ENCODE data around the gene CNOT6. TPM values are rescaled to one million over a fixed set of nuclear protein-coding genes. Genes with fewer than 3 reads are reported as not detected.

CNOT6 gene
- total RNA-seq (2021) (43.8 and 48.8 TPM in 2 replicates), Bru-seq, nascent RNA (percentile 92 among the genes with signal in this experiment), BruChase-seq, experiment 1, labeled RNA remaining after a 2-hour chase (percentile 90 among the genes with signal in this experiment), BruChase-seq, experiment 2, labeled RNA remaining after a 6-hour chase (percentile 90 among the genes with signal in this experiment)
- long read RNA-seq, full-length matches to known transcripts: 2 of 16 reads
- long read RNA-seq, partial matches to known transcripts: 10 of 16 reads
- long read RNA-seq, other reads (novel, unspliced or antisense): 4 of 16 reads

- peak within 1 kb of the TSS; percentile 98 for H3K4me2 ChIP-seq
- H3K27ac ChIP-seq: peak within 1 kb of the TSS; percentile 64
- no peak for TF ChIP-seq CTCF (conservative IDR thresholded peaks at IDR 0.05)
- TF ChIP-seq EZH2 (IDR thresholded peaks at IDR 0.05; ENCODE audit: low read depth): no peak
- peak within 1 kb of the TSS; percentile 86 for H3K4me3 ChIP-seq
- POLR2A ChIA-PET (ENCODE audit: unreplicated experiment): interaction anchor here (0.5 kb wide), 1 partner anchor 118 kb away, joined by 4 read pairs; no protein-coding TSS in a partner anchor
- peaks cover 21% of the 10 kb centered on the region for H3K4me1 ChIP-seq (replicated peaks; ENCODE audit: insufficient read depth)
- H3K9me3 ChIP-seq (ENCODE audit: insufficient read depth, low read depth): no peaks in the 10 kb centered on the region
- H3K9me2 ChIP-seq (ENCODE audit: insufficient read depth): no peaks in the 10 kb centered on the region
- H3K79me2 ChIP-seq (ENCODE audit: low read depth): peaks cover 47% of the 10 kb centered on the region
- H4K20me1 ChIP-seq (ENCODE audit: insufficient read depth): peaks cover 27% of the 10 kb centered on the region; the same call in 1 of the 2 replicates
- no TSS peak for BruUV-seq (replicated peaks)
- no peaks in the 10 kb centered on the region for H3K27me3 ChIP-seq (ENCODE audit: insufficient read depth, low read depth)
- H2AFZ ChIP-seq: peak within 1 kb of the TSS; percentile 97
- CTCF ChIA-PET: no interaction called here
- peak; percentile 71 to 96 for DNase-seq
- H3F3A ChIP-seq (ENCODE audit: insufficient read depth, low read depth): no peaks in the 10 kb centered on the region; the same call in 1 of the 2 replicates
- intact Hi-C loops (cut with micrococcal nuclease; ENCODE audit: unreplicated experiment): loop anchor here (5.0 kb wide), 1 partner anchor 292 kb away; no protein-coding TSS in a partner anchor
- no peaks in the 10 kb centered on the region; the same call in 1 of the 2 replicates for H3K36me3 ChIP-seq (ENCODE audit: low read depth)
Measured at GRCh38 chr5:180494060-180494509, at the start of gene CNOT6. Gene CNOT6 (plus strand): TSS chr5:180494379. CDS start chr5:180529277, 34,898 bp downstream.

GRCh38 chr5:180454752-180455151, 39.4 kb upstream of the CNOT6 start:
- Histone ChIP-seq H3K27me3 (ENCODE audit: insufficient read depth, low read depth) (no peaks in the 10 kb centered on the region), H4K20me1 (ENCODE audit: insufficient read depth) (no peaks in the 10 kb centered on the region), H3K27ac (no peak overlapping the region), H3K4me2 (no peak overlapping the region), H3K4me3 (no peak overlapping the region), H3K79me2 (ENCODE audit: low read depth) (no peaks in the 10 kb centered on the region), H3K9me3 (ENCODE audit: insufficient read depth, low read depth) (no peaks in the 10 kb centered on the region), H3K4me1 (replicated peaks; ENCODE audit: insufficient read depth) (no peaks in the 10 kb centered on the region), H3K9me2 (ENCODE audit: insufficient read depth) (no peaks in the 10 kb centered on the region), H2AFZ (no peak overlapping the region), H3K36me3 (ENCODE audit: low read depth) (no peaks in the 10 kb centered on the region), H3F3A (ENCODE audit: insufficient read depth, low read depth) (no peaks in the 10 kb centered on the region)
- ChIA-PET POLR2A (ENCODE audit: unreplicated experiment) (interaction anchor here (0.6 kb wide), 1 partner anchor 141 kb away, joined by 3 read pairs; no protein-coding TSS in a partner anchor), CTCF (no interaction called here)
- DNase-seq: no peak
- TF ChIP-seq EZH2 (IDR thresholded peaks at IDR 0.05; ENCODE audit: low read depth) (no peak), CTCF (conservative IDR thresholded peaks at IDR 0.05) (no peak)
- BruUV-seq (replicated peaks): no TSS peak
- intact Hi-C loops (cut with micrococcal nuclease; ENCODE audit: unreplicated experiment): no loop called here

GRCh38 chr5:180455872-180456271, 38.3 kb upstream of the CNOT6 start:
- CTCF ChIA-PET: no interaction called here
- DNase-seq: peak in 1 of 2 experiments; percentile 38
- H3K9me3 ChIP-seq (ENCODE audit: insufficient read depth, low read depth): no peaks in the 10 kb centered on the region
- no peaks in the 10 kb centered on the region for H4K20me1 ChIP-seq (ENCODE audit: insufficient read depth)
- no TSS peak for BruUV-seq (replicated peaks)
- H3K9me2 ChIP-seq (ENCODE audit: insufficient read depth): no peaks in the 10 kb centered on the region
- POLR2A ChIA-PET (ENCODE audit: unreplicated experiment): no interaction called here
- no peak overlapping the region for H3K27ac ChIP-seq
- H3K79me2 ChIP-seq (ENCODE audit: low read depth): no peaks in the 10 kb centered on the region
- H3K4me2 ChIP-seq: no peak overlapping the region
- H2AFZ ChIP-seq: no peak overlapping the region
- TF ChIP-seq CTCF (conservative IDR thresholded peaks at IDR 0.05): no peak
- no peaks in the 10 kb centered on the region for H3K27me3 ChIP-seq (ENCODE audit: insufficient read depth, low read depth)
- H3K36me3 ChIP-seq (ENCODE audit: low read depth): no peaks in the 10 kb centered on the region
- H3K4me1 ChIP-seq (replicated peaks; ENCODE audit: insufficient read depth): no peaks in the 10 kb centered on the region
- H3F3A ChIP-seq (ENCODE audit: insufficient read depth, low read depth): no peaks in the 10 kb centered on the region
- H3K4me3 ChIP-seq: no peak overlapping the region
- intact Hi-C loops (cut with micrococcal nuclease; ENCODE audit: unreplicated experiment): no loop called here
